HG02981 (cell line): ENCODE results near the gene BANP.
"Not testable (repeated sequence)": the region's sequence is repeated elsewhere in the genome, so short reads cannot be mapped to it uniquely, and the experiment has no call there.

ENCODE experiments used
- ATAC-seq: cut with Tn5 transposase; IDR thresholded peaks from one replicate; pipeline ENCODE4 v1.9.1; 2021; ENCODE audit warnings: mild to moderate bottlenecking, moderate library complexity; ENCODE audit not compliant: unreplicated experiment

The BANP gene

DNA sequence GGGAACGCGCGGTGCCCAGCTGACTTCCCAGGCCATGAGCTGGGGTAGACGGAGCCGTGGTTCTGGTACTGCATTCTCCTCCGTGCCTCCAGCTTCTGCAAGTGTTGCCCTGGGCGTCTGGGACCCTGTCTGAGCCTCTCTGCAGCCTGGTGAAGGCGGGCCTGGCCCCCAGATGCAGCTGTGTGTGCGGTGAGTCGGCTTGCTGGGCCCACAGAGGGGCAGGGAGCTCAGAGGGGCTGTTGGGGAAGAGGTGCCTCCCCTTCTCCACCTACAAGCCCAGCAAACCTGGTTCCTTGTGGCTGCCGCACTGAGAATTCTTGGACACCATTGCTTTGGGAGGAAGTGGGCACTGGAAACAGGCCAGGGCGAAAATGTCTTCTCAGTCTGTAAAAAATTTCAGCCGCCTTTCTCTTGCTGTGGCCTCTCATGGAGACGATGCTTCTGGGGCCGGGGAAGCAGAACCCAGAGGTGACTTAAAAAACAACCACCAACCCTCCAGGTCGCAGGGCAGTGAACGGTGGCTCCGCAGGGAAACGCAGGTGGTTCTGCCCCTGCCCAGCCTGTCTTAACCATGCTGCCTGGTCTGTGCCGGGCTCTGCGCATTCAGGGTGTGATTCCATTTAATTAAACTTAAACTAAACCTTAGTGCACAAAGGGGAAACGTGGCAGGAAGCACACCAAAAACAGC is 163.5 kb downstream of the BANP start:
- ATAC-seq = not testable (repeated sequence)

DNA sequence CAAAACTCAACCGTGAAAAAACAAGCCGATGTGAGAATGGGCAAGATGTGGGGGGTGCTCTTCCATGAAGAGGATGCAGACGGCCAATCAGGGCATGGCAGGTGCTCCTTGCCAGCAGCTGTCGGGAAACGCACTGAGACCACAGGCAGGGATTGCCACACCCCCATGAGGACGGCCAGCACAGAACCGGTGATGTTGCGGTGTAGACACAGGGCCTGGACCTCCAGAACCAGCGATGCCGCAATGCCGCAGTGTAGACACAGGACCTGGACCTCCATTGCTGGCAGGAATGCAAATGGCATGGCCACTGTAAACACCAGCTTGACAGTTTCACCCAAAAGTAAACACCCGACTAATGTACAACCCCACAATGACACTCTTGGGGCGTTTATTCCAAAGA is 164.9 kb downstream of the BANP start:
- ATAC-seq = no peak

DNA sequence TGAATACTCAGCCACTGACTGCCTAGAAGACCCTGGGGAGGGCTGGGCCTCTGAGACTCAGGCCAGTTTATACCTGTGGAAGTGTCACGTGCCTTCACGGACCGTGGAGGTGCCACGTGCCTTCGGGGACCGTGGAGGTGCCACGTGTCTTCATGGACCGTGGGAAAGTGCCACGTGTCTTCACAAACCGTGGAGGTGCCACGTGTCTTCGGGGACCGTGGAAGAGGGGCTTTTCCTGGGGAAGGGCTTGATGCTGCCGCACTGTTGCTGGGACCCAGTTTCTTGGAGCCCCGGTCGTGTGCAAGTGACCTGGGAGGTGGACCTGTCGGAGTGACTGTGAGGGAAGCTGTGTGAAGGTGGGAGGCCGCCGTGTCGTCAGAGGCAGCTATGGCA is 166.2 kb downstream of the BANP start:
- ATAC-seq = no peak

DNA sequence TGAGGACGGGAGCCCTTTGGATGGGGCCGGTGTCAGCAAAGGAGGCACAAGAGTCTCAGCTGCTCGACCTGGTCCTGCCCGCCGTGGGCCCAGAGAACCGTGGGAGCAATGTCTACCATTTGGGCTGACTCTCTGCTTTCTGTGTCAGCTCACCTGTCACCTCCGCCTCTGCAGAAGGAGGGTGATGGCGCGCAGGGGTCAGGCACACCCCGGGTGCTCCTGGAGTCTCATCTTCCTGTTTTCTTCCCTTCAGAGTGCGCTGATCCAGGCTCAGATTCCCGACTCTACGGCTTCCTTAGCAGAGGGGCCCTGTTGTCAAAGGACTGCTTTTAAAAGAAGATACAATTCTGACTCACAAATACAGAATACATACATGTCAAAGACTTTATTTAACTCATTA is 167.1 kb downstream of the BANP start:
- no peak for ATAC-seq

DNA sequence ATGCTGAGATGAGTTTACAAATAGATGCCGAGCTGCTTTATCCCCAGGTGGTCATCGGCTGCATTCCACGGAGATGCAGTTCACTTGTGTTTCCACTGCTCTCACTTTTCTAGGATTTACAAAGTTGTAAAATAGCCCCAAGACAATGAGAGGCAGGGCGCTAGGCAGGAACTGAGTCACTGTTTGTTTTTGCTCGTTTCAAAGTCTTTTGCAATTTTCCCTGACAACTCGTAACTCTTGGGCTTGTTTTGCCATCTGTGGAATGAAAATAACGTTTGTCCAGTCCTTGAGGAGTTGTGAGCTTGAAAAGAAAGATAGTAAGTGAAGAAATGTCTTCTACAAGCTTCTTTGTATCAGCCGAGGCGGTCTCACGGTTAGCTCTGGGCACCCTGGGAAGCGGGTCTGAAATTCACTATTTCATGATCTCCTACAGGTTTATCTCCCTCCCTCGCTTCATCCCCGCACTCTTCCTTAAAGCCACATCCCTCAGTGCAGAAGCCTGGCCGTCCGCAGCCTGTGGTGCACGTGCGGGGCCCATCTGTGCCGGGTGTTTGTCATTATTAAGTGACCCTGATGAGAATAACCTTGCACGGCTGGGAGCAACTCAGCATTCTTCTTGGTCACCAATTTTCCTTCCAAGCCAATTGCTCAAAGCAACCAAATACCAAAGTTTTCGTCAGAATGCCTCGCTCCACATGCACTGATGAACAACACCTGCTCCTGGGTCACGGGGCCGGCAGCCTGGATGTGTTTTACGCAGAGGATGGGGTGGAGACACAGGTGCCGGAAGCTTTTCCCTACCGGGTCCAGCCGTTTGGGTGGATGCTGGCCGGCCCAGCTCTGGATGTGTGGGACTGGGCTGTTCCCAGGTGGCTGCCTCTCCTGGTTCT is 167.9 kb downstream of the BANP start:
- ATAC-seq = not testable (repeated sequence)

DNA sequence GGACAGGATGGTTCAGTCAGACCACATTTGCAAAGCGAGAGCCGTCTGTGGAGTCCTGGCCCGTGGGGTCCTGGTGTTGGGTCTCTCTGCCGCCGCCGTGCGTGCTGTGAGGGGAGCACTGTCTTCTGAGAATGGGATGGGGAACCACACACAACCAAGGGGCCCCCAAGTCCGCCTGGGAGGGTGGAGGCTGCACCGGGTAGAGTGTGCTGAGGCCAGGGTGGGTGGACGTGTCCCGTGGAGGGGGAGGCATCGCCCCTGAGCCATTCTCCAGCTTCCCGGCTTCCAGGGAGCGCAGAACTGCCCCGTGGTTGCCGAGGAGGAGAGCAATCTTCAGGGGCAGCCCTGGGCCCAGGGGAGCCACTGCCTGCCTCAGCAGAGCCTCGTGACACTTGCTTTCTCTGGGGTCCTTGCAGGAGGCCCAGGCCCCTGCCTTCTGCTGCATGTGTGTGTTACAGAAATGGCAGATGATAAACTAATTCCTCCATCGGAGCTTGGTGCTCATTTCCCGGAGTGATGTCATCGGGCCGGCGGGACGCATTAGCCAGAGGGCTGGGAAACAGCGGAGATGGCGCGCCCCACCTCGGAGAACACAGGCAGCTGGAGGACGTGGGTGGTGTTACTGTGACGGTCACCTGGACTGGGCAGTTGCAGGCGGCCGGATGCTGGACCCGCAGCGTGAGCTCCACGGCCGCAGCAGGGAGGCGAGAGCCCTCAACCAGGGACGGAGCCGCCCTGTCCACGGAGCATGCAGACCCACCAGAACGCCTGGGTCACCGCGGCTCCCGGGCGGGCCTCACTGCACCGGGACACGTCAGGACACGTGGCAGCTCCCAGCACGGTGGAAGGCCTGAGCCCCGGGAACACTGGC is 168.9 kb downstream of the BANP start:
- not testable (repeated sequence) for ATAC-seq

DNA sequence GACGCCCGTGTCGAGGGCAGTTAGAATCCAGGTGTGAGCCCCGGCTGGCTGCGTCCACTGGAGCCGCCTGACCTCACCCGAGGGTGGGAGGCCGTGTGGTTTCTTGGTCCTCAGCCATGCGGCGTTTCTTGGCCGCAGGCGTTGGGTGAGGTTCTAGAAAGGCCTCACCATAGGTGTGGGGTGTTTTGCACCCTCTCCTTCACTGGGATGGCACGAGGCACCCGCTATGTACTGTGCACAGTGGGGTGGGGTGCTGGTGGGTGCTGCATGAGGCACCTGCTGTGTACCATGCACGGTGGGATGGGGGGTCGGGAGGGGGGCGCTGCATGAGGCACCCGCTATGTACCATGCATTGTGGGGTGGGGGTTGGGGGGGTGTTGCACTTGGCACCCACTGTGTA is 169.6 kb downstream of the BANP start:
- no peak for ATAC-seq

DNA sequence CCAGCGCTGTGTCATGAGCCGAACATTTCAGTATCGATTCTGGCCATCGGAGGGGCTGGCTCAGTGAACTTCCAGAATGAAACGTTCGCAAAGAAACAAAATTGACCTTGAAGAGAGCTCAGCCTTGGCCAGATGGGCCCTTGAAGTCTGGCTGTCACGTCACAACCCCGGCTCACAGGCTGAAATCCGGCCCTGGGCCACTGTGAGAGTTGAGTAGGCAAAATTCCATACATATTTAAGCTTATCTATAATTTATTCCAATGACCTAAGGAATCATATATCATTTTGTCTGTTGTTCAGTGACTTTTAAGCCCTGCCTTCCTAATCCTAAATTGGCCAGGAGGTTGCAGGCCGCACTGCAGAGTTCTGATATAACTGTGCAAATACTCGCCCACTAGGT is 170.2 kb downstream of the BANP start:
- ATAC-seq = not testable (repeated sequence)

DNA sequence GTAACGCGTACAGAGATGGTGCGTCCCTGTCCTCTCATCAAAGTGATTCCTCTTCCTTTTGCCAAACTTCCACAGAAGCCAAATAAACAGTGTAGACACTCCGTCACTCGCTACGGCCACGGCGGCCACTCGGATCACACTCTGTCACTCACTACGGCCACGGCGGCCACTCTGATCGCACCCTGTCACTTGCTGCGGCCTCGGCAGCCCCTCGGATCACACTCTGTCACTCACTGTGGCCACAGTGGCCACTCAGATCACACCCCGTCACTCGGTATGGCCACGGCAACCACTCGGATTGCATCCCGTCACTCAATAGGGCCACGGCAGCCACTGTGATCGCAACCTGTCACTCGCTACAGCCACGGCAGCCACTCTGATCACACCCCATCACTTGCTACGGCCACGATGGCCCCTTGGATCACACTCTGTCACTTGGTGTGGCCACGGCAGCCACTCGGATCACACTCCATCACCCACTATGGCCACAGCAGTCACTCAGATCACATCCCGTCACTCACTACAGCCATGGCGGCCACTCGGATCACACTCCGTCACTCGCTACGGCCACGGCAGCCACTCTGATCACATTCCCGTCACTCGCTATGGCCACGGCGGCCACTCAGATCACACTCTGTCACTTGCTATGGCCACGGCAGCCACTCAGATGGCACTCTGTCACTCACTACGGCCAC is 170.8 kb downstream of the BANP start:
- no peak for ATAC-seq
